AG10803 (cell line): Measurements from ENCODE around the gene GPR39.

ENCODE experiments used
- DNase-seq: peaks from one replicate; pipeline ENCODE4 v3.0.0; 2010; ENCODE audit warnings: low read depth
- H3K4me3 ChIP-seq: 2 replicates; pipeline ENCODE4 v1.5.1; 2011; ENCODE audit warnings: mild to moderate bottlenecking, low read length, control low read depth
- CTCF ChIP-seq: conservative IDR thresholded peaks from 2 replicates; pipeline ENCODE4 v1.5.1; 2011; ENCODE audit warnings: mild to moderate bottlenecking, low read length, control low read depth, inconsistent platforms

Gene GPR39

GRCh38 chr2:132668987-132669907 lies 252.6 kb downstream of the GPR39 start:
- no peak for DNase-seq
- H3K4me3 ChIP-seq, result peak overlapping the region; percentile 58
- TF ChIP-seq CTCF, result no peak

DNA sequence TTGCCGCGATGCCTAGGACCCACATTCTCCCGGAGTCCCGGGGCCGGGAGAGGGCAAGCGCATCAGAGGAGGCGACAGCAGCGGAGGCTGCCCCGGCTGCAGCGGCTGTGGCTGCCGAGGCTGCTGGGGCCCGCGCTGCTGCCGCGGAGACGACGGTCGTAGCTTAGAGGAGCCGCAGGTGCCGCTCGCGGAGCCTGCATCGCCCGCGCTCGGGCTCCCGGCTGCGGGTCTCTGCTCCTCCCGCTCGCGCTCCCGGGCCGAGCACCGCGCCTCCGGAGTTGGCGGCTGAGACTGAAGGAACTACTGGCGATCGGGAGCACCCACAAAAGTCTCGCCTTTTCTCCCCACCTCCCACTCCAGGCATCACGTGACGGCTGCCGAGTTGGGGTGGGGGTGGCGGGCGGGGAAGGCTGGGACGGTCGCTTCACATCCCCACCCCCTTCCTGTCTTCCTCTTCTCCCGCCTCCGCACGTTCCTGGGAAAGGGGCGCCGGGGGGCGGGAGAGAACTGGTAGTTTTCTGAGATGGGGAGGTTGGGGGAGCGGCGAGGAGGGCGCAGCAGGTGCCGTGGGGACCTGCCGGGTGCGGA lies 253.4 kb downstream of the GPR39 start, which contains the start of gene LYPD1:
LYPD1 (minus strand) TSS at position 298 of the 588 bp plus-strand sequence; CDS start at position 25, 273 bp downstream.
- TF ChIP-seq CTCF, result no peak
- DNase-seq, result no peak
- peak within 1 kb of the TSS; percentile 58 for H3K4me3 ChIP-seq

DNA sequence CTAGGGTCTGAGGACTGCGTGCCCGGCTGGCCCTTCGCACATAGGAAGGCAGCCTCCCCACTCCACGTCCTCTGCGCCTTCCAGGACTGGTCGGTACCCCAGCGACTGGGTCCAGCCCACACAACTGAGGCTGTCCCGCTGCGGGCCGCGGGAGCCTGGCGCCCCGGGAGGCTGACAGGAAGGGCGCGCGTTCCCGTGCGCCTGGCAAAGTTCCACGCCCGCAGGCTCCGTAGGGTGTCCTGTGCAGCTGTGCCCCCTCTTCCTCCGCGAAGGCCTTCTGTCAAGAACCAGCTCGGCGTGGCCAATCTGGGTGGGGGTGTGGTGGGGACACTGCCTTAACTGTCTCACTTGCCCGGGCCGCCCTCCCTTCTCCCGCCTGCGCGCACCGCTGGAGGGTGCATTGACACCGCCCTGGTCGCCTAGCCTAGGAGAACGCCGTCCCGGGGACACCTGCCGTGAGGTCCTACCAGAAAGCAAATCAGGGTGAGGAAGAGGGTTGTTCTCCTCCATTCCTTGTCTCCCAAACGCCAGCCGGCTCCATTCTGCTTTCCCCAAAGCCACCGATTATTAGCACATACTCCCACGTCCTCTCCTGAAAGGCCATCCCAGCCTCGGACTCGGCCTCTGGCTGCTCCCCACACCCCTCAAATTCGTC lies 254.0 kb downstream of the GPR39 start:
- H3K4me3 ChIP-seq, result peak overlapping the region; percentile 58
- TF ChIP-seq CTCF, result no peak
- no peak for DNase-seq

- TF ChIP-seq CTCF, result no peak
- H3K4me3 ChIP-seq, result peak overlapping the region; percentile 58
- peak; percentile 77 for DNase-seq
Observed at GRCh38 chr2:132671151-132671835, 254.7 kb downstream of the GPR39 start.

DNA sequence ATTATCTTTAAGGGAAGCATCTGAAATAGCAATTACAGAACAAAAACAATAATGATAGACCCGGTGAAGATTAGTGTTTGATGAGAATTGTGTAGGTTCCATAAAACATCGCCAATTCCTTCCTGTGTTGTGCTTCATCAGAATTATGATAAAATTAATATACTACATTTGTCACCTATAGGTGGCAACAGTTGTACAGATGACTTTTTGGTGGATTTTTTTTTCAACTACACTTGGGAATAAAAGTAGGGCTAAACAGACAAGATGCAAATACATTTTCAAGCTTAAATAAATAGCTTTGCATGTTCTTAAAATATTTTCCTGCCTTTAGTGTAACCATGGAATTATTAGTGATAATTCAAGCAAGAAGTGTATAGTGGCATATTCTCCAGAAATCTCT lies 260.4 kb downstream of the GPR39 start:
- no peak overlapping the region for H3K4me3 ChIP-seq
- peak; percentile 12; the same call in 1 of the 2 replicates for TF ChIP-seq CTCF
- DNase-seq, result no peak

GRCh38 chr2:132677661-132678060 lies 261.1 kb downstream of the GPR39 start:
- TF ChIP-seq CTCF, result no peak
- no peak overlapping the region for H3K4me3 ChIP-seq
- DNase-seq, result peak; percentile 44
